Activated T-cell treated with anti-CD3 and anti-CD28 coated beads for 4 hours (primary cell): ENCODE measurements around the gene USH2A.
"Not testable (repeated sequence)": the region's sequence is repeated elsewhere in the genome, so short reads cannot be mapped to it uniquely, and the experiment has no call there.

ENCODE experiments used
- DNase-seq: peaks from one replicate; pipeline ENCODE4 v3.0.0-alpha.2; 2020

The USH2A gene

DNA sequence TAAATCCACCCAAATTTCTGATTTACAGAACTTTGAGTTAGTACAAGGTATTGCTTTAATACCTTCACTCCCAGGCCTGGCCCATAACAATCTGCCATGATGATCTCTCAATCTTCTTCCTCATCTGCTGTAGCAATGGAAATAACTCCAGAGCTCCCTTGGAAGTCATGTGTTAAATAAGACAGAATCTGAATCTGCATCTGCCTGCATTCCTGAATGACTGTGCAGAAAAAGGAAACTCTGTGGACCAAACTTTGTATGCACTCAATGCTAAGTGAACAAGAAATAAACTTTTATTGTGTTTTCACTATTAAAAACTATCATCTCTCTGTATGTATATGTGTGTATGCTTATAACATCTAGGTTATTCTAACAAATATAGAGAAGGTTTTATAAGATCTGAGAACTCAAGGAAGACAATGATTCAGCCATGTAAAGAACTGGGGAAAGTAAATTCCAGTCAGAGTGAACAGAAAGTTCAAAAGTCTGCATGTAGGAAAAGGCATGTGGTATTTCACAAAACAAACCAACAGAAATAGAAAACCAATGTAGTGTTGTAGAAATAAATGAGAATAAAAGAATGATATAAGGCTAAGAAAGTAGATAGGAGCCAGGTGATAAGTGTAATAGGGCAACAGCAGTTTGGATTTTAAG lies 390.2 kb downstream of the USH2A start:
- no peak for DNase-seq

DNA sequence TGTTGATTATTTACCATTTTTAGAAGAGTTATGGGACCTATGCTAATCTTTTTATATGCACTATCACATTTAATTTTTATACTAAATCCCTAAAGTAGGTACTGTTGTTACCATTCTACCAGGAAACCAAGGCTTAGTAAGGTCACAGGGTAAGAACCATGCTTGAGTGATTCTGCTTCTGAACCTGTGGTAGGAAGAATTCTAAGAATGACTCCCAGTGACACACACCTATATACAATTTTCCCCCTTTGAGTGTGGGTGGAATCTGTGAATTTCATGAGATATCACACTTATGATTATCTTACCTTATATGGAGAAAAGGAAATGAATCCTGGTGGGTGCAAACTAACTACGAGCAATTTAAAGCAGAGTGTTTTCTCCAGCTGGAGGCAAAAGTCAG lies 391.0 kb downstream of the USH2A start:
- no peak for DNase-seq

DNA sequence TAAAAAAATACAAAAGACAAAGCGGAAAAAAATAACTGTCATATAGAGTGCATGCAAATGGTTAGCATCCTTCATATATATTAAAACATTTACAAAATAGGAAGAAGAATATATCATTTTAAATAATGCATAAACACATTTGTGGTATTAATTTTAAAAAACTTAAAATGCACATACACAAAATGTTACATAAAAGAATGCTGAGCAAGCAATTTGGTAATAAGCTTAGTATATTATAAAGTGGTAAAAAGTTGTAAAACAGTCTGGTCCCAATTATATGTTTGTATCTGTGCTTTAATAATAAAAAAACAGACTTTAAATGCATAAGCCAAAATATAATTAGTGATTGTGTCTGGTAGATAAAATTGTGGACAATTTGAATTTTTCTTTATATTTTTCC lies 394.6 kb downstream of the USH2A start:
- no peak for DNase-seq

DNA sequence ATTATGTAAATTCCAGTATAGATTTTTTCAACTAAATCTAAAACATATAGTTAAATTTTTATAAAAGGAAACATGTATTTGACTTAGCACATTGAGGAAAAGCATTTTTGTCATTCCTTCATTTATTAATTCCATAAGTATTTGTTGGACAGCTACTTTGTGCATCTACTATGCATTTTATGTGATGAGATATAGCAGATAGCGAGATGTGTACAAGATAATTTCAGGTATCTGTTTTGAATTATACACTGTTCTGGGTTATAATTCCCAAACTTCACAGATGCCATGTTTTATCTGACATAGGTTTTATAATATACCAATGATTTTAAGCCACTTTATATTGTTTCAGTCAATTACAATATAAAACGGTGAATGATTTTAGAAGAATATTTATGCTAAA lies 398.7 kb downstream of the USH2A start:
- no peak for DNase-seq

DNA sequence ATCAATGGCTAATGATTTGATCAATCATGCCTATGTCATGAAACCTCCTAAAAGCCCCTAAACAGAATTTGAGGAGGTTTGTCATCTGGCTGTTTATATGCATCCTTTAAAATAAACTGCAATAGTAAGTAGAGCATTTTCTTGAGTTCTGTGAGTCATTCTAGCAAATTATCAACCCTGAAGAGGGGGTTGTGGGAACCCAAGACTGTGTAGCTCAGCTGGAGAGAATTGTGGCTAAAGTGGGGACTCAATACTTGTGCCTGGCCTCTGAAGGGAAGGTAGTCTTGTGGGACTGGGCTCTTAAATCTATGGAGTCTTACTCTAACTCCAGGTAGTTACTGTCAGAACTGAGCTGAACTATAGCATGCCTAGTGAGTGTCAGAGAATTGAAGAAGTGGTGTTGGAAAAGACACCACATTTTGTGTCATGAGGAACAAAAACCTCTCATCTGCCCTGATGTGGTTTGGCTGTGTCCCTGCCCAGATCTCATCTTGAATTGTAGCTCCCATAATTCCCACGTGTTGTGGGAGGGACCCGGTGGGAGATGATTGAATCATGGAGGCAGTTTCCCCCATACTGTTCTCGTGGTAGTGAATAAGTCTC lies 402.4 kb downstream of the USH2A start:
- no peak for DNase-seq

DNA sequence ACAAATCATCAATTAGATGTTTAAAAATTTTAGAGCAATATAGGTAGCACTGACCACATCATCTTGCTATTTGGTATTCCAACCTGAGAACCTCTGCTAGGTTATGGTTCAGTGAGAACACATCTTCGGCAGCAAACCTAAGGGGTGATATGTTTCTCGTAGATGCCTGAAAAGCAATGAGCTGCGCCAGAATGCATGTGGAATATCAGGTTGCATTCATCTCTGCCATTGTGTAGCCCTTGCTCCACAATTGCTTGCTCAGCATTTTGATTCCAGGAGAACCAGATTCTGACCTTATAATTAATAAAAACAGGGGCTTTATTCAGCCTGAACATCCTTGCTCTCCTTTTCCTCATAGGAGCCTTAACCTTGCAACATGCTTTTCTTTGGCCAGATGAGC lies 408.1 kb downstream of the USH2A start:
- no peak for DNase-seq

DNA sequence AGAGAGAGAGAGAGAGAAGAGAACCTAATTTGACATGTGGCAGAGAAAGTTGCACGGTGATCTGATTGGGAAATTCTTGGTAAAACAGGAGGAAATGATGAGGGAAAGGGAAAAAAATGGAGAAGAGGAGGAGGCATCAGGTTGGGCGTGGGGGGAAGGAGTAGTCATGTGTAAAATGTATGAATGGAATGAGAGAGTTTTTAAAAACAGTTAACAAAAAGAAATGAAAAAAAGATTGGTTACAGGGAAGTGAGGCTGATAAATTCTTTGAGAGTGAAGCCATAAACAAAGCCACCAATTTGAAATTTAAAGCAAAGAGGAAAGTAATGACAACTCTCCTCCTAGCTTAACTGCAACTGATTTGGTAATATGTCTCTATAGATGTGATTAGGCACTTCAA lies 409.2 kb downstream of the USH2A start:
- no peak for DNase-seq

DNA sequence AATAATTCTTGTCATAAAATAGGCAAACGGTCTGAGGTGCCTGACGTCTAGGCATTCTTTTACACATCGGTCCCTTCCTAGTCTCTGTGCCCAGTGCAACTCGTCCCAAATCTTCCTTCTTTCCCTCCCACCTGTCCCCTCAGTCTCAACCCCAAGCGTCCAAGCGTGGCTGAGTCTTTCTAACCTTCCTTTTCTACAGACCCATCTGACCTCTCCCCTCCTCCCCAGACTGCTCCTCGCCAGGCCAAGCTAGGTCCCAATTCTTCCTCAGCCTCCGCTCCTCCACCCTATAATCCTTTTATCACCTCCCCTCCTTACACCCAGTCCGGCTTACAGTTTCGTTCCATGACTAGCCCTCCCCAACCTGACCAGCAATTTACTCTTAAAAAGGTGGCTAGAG lies 413.8 kb downstream of the USH2A start:
- not testable (repeated sequence) for DNase-seq

DNA sequence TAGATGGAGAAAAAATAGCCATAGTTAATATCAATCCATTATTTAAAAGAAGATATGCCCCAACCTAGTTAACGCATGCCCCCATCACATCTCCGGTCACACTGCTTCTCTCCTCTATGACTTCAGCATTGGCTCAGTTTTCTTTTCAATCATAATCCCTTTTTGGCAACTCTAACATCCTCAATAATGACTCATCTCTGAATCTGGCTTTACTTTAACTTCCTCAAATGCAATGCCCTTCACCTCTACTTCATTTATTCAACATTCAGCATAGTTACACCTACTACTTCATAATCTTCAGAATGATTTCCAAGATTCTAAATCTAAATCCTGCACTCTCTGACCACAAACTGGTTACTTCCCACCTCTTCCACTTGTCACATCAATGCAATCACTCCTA lies 417.3 kb downstream of the USH2A start:
- no peak for DNase-seq

DNA sequence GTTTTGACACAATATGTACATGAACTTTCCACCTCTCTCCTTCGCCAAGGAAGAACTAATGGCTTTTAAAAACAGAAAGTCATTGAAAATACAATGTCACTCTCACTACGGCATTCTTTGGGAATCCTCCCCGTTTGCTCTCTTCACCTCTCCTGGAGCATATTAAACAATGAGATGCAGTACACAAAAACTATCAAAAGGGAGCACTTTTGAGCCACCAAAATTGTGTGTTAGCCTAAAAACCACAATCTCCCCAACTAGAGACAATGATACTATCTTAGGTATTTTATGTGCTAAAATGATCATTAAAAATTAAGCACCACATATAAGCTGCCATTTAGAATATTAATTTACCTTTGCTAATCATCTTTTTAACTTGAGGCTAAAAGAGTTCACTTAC lies 430.6 kb downstream of the USH2A start:
- no peak for DNase-seq

DNA sequence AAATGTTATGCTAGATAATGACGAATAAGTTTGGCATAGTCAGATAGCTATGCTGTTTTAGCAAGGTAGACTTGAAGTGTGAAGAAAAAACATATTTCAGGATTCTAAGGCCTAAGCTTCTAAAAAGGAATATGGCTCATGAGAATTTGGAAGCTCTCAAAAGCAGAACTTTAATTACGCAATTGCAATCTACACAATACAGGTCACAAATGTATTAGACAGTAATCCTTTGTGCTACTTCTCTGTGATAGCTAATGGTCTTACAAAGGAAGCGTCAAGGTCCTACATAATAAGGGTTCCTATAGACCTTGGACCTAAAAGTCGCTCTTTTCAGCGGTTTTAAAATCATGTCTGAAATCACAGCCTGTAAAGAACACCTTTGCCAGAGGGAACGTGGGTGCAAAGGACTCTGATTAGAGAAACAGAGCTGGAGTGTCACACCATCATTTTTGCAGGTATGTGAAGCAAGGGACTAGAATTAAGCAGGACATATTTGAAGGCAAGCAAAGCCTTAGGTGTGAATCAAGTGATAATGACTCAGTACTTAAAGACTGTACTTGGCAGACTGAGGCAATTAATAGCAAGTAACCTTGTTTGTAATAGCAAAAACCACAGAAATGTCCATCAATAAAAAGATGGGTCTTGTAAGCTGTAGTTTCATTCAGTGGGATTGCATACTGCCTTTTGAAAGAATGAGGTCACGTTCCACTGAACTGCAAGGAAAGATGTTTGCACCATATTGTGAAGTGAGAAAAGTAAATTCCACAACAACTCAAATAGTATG lies 436.0 kb downstream of the USH2A start:
- DNase-seq = no peak

DNA sequence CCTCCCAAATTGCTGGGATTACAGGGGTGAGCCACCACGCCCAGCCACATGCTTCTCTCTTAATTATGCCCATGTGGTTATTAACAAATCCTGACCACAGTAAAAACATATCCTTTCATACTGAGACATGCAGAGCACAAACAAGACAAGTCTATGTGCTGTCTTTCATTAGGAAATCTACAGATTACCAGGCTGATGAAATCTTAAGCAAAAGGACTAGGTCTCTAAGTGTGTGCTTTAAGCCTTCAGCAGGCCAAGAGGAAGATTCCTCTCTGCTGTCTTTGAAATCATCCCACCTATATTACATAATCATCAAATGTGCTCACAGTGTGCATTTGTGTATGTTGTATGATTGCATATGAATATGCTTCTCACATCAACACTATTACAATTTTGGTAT lies 436.8 kb downstream of the USH2A start:
- no peak for DNase-seq

DNA sequence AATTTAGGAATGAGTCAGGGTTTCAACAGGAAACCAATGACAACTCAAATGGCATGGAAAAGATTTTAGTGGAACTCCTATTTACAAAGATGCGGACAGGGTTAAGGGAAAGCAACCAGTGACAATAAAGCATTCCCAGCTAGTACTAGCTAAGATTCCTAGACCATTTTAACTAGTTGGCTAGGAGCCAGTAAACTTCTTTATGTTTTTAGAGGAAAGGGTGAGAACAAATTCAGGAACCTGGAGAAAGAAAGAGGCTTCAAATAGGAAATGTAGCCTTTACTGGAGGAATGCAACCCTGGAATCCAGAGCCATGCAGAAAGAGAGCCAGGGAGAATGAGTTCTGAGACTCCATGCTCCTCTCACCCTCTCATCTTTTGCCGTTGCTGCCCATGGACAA lies 439.6 kb downstream of the USH2A start:
- DNase-seq = no peak

DNA sequence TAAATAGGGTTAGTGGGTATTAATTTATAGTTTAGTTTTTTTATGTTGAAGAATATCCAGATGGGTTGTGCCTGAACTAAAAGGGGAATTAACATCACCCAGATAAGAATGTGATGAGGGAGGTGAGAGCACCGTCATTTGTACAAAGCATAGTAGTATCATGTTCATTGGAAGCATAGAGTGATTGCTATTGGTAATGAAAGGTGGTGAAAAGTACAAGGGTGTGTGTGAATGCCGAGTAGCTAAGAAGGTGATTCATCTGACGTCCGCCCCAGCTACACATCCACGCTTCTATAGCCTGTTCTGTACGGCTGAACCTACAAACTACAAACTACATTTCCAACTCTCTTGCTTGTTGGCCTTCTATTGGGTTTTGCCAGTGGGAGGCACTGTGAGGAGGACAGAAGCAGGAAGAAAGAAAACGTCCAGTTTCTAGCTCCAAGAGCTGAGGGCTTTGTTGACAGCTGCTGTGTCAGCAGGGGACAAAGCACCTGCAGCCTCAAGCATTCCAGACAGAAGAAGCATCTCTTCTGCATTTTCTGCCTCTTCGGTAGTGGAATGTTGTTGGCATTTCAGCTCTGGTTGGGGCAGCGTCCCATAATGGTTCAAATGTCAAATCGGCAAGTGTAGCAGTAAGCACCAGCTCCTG lies 451.3 kb downstream of the USH2A start:
- no peak for DNase-seq

DNA sequence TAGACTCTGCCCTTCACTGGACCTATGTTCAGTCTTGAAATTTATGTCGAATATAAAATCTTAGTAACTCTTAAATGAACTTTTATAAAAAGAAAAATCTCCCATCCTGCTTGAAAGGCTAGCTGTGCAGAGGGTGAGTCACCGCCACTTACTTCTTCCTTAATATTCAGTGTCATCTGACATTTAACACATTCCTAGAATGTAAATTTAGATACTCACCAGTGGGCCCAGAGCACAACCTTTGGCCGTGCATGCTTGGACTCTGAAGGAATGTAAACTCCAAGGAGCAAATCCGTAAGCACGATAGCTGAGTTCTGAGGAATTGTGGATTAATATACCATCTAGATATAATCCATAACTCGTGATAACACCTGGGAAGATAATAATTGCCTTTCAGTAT lies 452.8 kb downstream of the USH2A start:
- no peak for DNase-seq

DNA sequence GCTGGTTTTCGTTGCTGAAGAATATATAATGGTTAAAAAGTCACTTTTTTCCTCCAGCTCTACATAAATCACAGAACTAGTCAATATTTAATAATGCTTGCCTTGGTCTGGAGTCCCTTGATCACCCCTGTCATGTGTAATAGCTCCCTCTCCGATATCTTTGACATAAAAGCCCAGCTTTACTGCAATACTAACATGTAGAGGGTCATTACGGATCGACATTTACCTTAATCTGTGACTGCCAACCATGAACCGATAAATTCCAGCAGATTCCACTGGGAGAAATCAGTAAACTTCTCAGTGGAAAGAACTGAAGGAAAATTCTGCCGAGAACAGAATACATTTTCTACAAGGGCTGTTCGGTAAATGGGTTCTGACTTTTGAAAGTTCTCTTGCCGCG lies 459.6 kb downstream of the USH2A start:
- DNase-seq = no peak

DNA sequence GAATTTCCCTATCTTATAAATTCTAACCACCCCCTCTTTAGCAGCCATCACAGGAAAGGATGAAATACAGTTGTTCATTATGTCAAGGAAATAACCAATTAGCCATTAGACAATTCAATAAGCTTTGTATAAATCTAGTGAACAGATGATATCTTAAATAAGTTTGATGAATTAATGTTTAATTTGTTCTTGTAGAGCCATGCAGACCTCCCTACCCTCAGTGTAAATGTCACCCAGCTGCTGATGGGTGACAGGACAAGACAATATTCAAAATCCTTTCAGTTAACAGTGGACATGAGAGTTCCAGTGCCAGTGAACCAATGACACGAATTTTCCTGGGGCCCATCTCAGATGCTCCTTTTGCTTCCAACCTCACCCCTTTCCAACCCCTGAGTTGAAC lies 460.2 kb downstream of the USH2A start:
- no peak for DNase-seq

DNA sequence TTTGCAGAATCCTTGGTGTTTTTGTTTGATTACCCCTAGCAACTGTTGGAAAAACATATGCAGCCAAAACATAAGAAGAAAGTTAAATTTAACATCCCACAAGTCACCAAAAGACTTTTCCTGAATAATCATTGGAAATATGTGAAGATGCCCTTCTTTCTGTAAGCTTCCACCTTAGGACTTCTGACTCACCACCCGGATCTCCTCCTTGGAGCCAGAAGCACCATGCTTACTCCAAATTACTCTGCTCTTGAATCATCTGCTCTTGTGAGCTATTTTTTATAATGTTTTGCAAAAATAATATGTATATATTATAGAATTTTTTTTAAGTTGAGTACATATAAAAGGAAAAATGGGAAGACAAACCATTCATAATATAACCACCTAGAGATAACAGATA lies 464.4 kb downstream of the USH2A start:
- no peak for DNase-seq

DNA sequence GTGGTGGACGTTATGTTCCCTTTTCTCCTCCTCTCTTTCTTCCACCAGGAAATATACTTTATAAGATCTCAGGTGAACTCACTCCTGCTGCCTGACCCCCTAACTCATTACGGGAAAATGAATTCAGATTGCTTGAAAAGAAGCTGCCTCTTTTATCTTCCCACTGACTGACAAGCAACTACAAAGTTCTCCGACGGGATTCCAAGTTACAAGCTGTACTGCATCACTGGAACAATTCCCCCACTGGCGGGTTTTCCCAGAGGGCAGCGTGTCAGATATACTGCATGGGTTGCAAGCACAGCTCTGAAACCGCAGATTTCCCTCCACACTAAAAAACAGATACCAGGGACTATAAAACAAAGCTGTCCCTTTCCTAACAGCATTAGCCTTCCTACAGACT lies 465.6 kb downstream of the USH2A start:
- DNase-seq = no peak

DNA sequence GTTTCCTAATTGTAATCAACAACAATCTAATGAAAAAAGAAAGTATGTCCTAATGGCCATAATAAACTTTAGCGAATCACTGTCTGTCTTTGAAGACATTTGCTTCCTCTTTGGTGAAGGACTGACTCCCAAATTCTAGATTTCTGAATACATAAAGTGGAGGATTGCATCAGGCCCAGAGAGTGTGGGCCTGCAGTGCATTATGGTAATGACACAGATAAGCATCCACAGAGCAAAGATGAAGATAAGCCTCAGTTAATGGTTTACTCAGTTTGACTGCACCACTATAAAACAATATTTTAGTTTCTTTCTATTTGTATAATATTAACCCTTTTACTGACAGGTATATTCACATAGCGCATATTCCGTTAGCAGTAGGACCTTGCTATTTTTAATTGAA lies 490.7 kb downstream of the USH2A start:
- no peak for DNase-seq

DNA sequence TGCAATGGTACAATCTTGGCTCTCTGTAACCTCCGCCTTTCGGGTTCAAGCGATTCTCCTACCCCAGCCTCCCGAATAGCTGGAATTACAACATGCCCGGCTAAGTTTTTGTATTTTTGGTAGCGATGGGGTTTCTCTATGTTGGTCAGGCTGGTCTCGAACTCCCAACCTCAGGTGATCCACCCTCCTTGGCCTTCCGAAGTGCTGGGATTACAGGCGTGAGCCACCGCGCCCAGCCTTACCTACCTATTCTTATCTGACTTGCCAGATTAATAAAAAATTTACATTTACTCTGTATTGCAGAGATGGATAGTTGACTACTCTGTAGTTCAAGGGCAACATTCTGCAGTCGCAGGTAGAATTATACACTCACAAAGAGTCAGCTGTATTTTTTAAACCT lies 496.6 kb downstream of the USH2A start:
- DNase-seq = no peak

DNA sequence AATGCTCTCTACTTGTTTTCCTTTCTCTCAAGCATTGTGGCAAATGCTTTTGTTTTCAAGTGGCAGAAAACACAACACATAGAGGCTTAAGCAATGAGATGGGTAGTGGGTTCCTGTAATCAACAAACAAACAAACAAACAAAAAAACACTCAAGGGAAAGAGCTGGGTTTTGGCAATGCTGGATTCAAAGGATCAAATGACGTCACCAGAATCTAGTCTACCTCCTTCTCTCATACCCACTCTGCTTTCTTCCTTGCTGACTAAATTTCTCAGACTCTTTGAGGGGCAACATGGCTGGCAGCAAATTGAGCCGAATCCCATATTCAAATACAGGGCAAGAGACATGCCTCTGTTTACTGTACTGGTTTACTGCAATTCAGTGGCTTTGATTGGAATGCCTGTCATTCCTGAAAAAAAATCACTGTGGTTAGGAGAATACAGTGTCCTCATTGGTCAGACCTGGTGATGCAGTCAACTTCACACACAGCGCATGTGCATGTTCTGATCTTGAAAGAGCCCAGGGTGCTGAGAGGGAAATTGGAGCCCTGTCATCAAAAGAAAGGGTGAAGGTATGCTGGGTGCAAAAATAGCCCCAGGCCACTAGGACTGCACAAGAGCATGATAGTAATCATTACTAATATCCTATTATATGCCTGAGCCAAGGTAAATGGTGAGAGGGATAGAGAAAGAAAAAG lies 500.0 kb downstream of the USH2A start:
- DNase-seq = no peak

DNA sequence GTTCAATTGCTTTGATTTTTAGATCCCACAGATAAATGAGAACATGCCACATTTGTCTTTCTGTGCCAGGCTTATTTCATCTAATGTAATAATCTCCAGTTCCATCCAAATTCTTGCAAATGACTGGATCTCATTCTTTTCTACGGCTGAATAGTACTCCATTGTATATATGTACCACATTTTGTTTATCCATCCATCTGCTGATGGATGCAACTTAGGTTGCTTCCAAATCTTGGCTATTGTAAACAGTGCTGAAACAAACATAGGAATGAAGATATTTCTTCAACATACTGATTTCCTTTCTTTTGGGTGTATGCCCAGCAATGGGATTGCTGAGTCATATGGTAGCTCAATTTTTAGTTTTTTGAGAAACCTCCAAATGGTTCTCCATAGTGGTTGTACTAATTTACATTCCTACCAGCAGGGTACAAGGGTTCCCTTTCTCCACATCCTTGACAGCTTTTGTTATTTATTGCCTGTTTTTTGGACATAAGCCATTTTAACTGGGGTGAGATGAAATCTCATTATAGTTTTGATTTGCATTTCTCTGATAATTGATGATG lies 511.8 kb downstream of the USH2A start:
- no peak for DNase-seq
